Common myeloid progenitor, CD34-positive (primary cell): ENCODE data around the gene HMCN2.

Experiments
- CTCF ChIA-PET: fragments of 350-600 bp; sonication (Branson Sonifier 250); formaldehyde crosslinking; loops from one replicate; lab custom pipeline; 2021; ENCODE audit warnings: antibody characterized with exemption; lab: Charles Lee
- POLR2A ChIA-PET: fragments of 350-600 bp; sonication (Branson Sonifier 250); formaldehyde crosslinking; loops from one replicate; lab custom pipeline; 2021; ENCODE audit warnings: antibody characterized with exemption; lab: Charles Lee
- DNase-seq, 3 donors: peaks; one replicate each; pipeline versions ENCODE4 v3.0.0 to v3.0.0-alpha.2; 2013
- H3K27ac ChIP-seq, 2 experiments: 1 replicate in 1 of 2; 2 replicates in 1 of 2; pipeline ENCODE4 v1.7.0; 2013; ENCODE audit warnings: inconsistent platforms in 2 of 2, low read length in 2 of 2, mild to moderate bottlenecking in 2 of 2, low read depth in 1 of 2, moderate library complexity in 1 of 2; ENCODE audit not compliant: severe bottlenecking in 2 of 2, insufficient read depth in 1 of 2, poor library complexity in 1 of 2
- H3K27me3 ChIP-seq, 5 experiments: replicated peaks in 2 of 5; 1 replicate in 3 of 5; 2 replicates in 2 of 5; pipeline versions ENCODE4 v1.6.1 to v1.7.0; 2013; ENCODE audit warnings: low read length in 4 of 5, mild to moderate bottlenecking in 2 of 5, moderate library complexity in 2 of 5, inconsistent platforms in 1 of 5; ENCODE audit not compliant: insufficient read depth in 5 of 5, control insufficient read depth in 4 of 5
- H3K36me3 ChIP-seq, 4 experiments: 1 replicate in 2 of 4; 2 replicates in 2 of 4; pipeline versions ENCODE4 v1.6.1 to v1.7.0; 2013; ENCODE audit warnings: low read length in 3 of 4, control low read depth in 1 of 4, mild to moderate bottlenecking in 1 of 4; ENCODE audit not compliant: control insufficient read depth in 4 of 4, insufficient read depth in 4 of 4
- H3K4me1 ChIP-seq, 4 experiments: 1 replicate in 3 of 4; 2 replicates in 1 of 4; pipeline versions ENCODE4 v1.6.1 to v1.7.1; 2013; ENCODE audit warnings: low read length in 3 of 4, mild to moderate bottlenecking in 3 of 4, control low read depth in 1 of 4, inconsistent platforms in 1 of 4, moderate library complexity in 1 of 4; ENCODE audit not compliant: control insufficient read depth in 4 of 4, insufficient read depth in 4 of 4; ENCODE audit errors: control extremely low read depth in 1 of 4
- H3K4me3 ChIP-seq, 7 experiments: 1 replicate in 4 of 7; 2 replicates in 3 of 7; pipeline versions ENCODE4 v1.5.1 to v1.7.0; 2013; ENCODE audit warnings: mild to moderate bottlenecking in 7 of 7, low read length in 6 of 7, moderate library complexity in 6 of 7, inconsistent platforms in 2 of 7, low read depth in 2 of 7, control low read depth in 1 of 7; ENCODE audit not compliant: insufficient read depth in 4 of 7, control insufficient read depth in 1 of 7; ENCODE audit errors: extremely low read depth in 1 of 7
- H3K9me3 ChIP-seq, 5 experiments: 1 replicate in 4 of 5; 2 replicates in 1 of 5; pipeline versions ENCODE4 v1.6.1 to v1.7.1; 2013; ENCODE audit warnings: low read length in 4 of 5, mild to moderate bottlenecking in 2 of 5, inconsistent platforms in 1 of 5, low read depth in 1 of 5, moderate library complexity in 1 of 5; ENCODE audit not compliant: control insufficient read depth in 4 of 5, insufficient read depth in 2 of 5; ENCODE audit errors: control extremely low read depth in 1 of 5
- WGBS: methylation state at CpG from one replicate; pipeline ENCODE4 v1.1.5; 2013; ENCODE audit not compliant: insufficient coverage; 5-methylcytosine and 5-hydroxymethylcytosine counted together

HMCN2 gene

GRCh38 chr9:130341128-130341527, 75.6 kb downstream of the HMCN2 start:
- Histone ChIP-seq H3K27me3 (peaks cover 0 to 2% (median 0%) of the 10 kb centered on the region in 5 experiments), H3K27ac (no peak overlapping the region), H3K4me1 (peaks cover 0 to 5% (median 2%) of the 10 kb centered on the region in 4 experiments), H3K4me3 (no peak overlapping the region), H3K36me3 (no peaks in the 10 kb centered on the region), H3K9me3 (no peaks in the 10 kb centered on the region)
- no peak for DNase-seq
- ChIA-PET CTCF (interaction anchor here (0.9 to 2.8 kb wide), 5 partner anchors 28 to 234 kb away, joined by 3 to 13 read pairs (median 3); no protein-coding TSS in a partner anchor), POLR2A (no interaction called here)
- 90% methylated on average over 8 of the region's 13 CpGs for WGBS

- Histone ChIP-seq H3K36me3 (no peaks in the 10 kb centered on the region), H3K27ac (no peak overlapping the region), H3K27me3 (peaks cover 0 to 3% (median 1%) of the 10 kb centered on the region in 5 experiments), H3K4me1 (peaks cover 0 to 5% (median 2%) of the 10 kb centered on the region in 4 experiments), H3K9me3 (no peaks in the 10 kb centered on the region), H3K4me3 (no peak overlapping the region)
- POLR2A ChIA-PET, result no interaction called here
- 90% methylated on average over 6 of the region's 13 CpGs for WGBS
- CTCF ChIA-PET, result interaction anchor here (1.0 to 1.4 kb wide), 5 partner anchors 15 to 242 kb away, joined by 3 to 4 read pairs (median 3); no protein-coding TSS in a partner anchor
- no peak for DNase-seq
Observed at GRCh38 chr9:130341839-130342713, 76.5 kb downstream of the HMCN2 start.

GRCh38 chr9:130342714-130343085, 77.1 kb downstream of the HMCN2 start:
- POLR2A ChIA-PET, result no interaction called here
- no peak overlapping the region for H3K27ac ChIP-seq

GRCh38 chr9:130343445-130343918, 77.9 kb downstream of the HMCN2 start:
- H3K27ac ChIP-seq, result no peak overlapping the region
- ChIA-PET POLR2A (no interaction called here), CTCF (interaction anchor here (1.1 to 1.3 kb wide), 2 partner anchors 16 to 237 kb away, joined by 3 to 6 read pairs; no protein-coding TSS in a partner anchor)
- peaks cover 0 to 5% (median 2%) of the 10 kb centered on the region in 4 experiments for H3K4me1 ChIP-seq
- DNase-seq, result peak in 1 of 3 donors; percentile 31
- 53% methylated on average over 5 of the region's 12 CpGs for WGBS
- no peak overlapping the region for H3K4me3 ChIP-seq
- no peaks in the 10 kb centered on the region for H3K9me3 ChIP-seq
- H3K27me3 ChIP-seq, result peaks cover 0 to 4% (median 2%) of the 10 kb centered on the region in 5 experiments
- H3K36me3 ChIP-seq, result no peaks in the 10 kb centered on the region

More at GRCh38 chr9:130342714-130343085, 77.1 kb downstream of the HMCN2 start:
- WGBS, result 83% methylated on average over 10 of the region's 11 CpGs
- Histone ChIP-seq H3K27me3 (peaks cover 0 to 3% (median 1%) of the 10 kb centered on the region in 5 experiments), H3K4me3 (no peak overlapping the region), H3K9me3 (no peaks in the 10 kb centered on the region), H3K4me1 (peaks cover 0 to 5% (median 2%) of the 10 kb centered on the region in 4 experiments), H3K36me3 (no peaks in the 10 kb centered on the region)
- CTCF ChIA-PET, result interaction anchor here (1.1 to 1.4 kb wide), 2 partner anchors 15 to 242 kb away, joined by 3 read pairs; no protein-coding TSS in a partner anchor
- no peak for DNase-seq

DNA sequence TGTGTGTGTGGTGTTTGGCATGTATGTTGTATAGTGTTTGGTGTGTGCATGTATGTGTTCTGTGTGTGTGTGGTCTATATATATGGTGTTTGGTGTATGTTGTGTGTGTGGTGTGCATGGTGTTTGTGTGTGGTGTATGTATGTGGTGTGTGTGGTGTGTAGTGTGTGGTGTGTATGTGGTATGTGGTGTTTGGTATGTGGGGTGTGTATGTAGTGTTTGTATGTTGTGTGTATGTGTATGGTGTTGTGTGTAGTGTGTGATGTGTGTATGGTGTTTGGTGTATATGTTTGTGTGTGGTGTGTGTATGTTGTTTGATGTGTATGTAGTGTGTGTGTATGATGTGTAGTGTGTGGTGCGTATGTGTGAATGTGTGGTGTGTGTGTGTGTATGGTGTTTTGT, 78.8 kb downstream of the HMCN2 start:
- no peaks in the 10 kb centered on the region for H3K36me3 ChIP-seq
- H3K4me3 ChIP-seq, result no peak overlapping the region
- H3K27ac ChIP-seq, result no peak overlapping the region
- WGBS, result 89% methylated on average over 1 of the region's 1 CpG
- peaks cover 0 to 4% (median 2%) of the 10 kb centered on the region in 5 experiments for H3K27me3 ChIP-seq
- DNase-seq, result no peak
- H3K4me1 ChIP-seq, result peaks cover 0 to 5% (median 2%) of the 10 kb centered on the region in 4 experiments
- ChIA-PET POLR2A (no interaction called here), CTCF (interaction anchor here (1.3 kb wide), 1 partner anchor 237 kb away, joined by 6 read pairs; no protein-coding TSS in a partner anchor)
- no peaks in the 10 kb centered on the region for H3K9me3 ChIP-seq

GRCh38 chr9:130345009-130345896, 79.7 kb downstream of the HMCN2 start:
- Histone ChIP-seq H3K27me3 (peaks cover 0 to 4% (median 2%) of the 10 kb centered on the region in 5 experiments), H3K9me3 (no peaks in the 10 kb centered on the region), H3K4me1 (peaks cover 0 to under 1% (median under 1%) of the 10 kb centered on the region in 4 experiments), H3K4me3 (no peak overlapping the region), H3K27ac (no peak overlapping the region), H3K36me3 (no peaks in the 10 kb centered on the region)
- CTCF ChIA-PET, result no interaction called here
- POLR2A ChIA-PET, result no interaction called here
- no peak for DNase-seq
- WGBS, result 87% methylated on average over 8 of the region's 9 CpGs
